H1 (cell line): ENCODE measurements around the gene B9D1. TPM values are rescaled to one million over a fixed set of nuclear protein-coding genes. Genes with fewer than 3 reads are reported as not detected.

ENCODE experiments used
- CHD7 ChIP-seq: fragments of 300-600 bp; sonication (generic); IDR thresholded peaks from 2 replicates; pipeline ENCODE4 v1.7.1; 2012; ENCODE audit warnings: low read length, moderate library complexity, mild to moderate bottlenecking, inconsistent platforms; ENCODE audit not compliant: insufficient replicate concordance
- polyA plus RNA-seq, 7 experiments: library from polyadenylated mRNA; depleted of rRNA in 3 of 7; stranded (reverse) in 5 of 7; unstranded in 2 of 7; fragments of >200 nt in 5 of 7; fragments of 200-250 nt in 2 of 7; gene quantifications; 1 replicate in 5 of 7; 2 replicates in 1 of 7; 4 replicates in 1 of 7; pipeline versions ENCODE4 v1.2.1 to v1.2.3, GENCODE V29; 2011 to 2013; ENCODE audit warnings: missing spikeins in 2 of 7, mixed read lengths in 2 of 7
- total RNA-seq: library from RNA; stranded (reverse); fragmentation: NEBNext Ultra II Directional; extraction: Animal tissue kit (Norgen Biotek cat#: 25700); gene quantifications from 2 replicates; pipeline ENCODE4 v1.2.1, GENCODE V29; 2021

The B9D1 gene
- total and polyA plus RNA-seq, 2 of the 8 experiments (the other 6 are each of a cell fraction or from before 2014, with no cell fraction given), result 24.6 to 65.7 TPM

- no peak for TF ChIP-seq CHD7
These were observed 48.5 kb downstream of the B9D1 start (continued) for GRCh38 chr17:19313746-19314651.
